ENCODE measurements around the gene ESYT2.

The ESYT2 gene

GRCh38 chr7:158828133-158829020, 932 bp downstream of the ESYT2 start:
- peak in 20 of 56 donors; percentile 20 to 60 (median 42) for DNase-seq

- no peak for DNase-seq
These were observed 1.7 kb downstream of the ESYT2 start for GRCh38 chr7:158827411-158828132.

GRCh38 chr7:158825628-158826289, 3.5 kb downstream of the ESYT2 start:
- DNase-seq = no peak

GRCh38 chr7:158824028-158824427, 5.3 kb downstream of the ESYT2 start:
- DNase-seq = no peak

GRCh38 chr7:158821171-158822031, 7.9 kb downstream of the ESYT2 start:
- peak in 2 of 56 donors; percentile 12 to 13 for DNase-seq

GRCh38 chr7:158820656-158821055, 8.7 kb downstream of the ESYT2 start:
- DNase-seq = no peak

- no peak for DNase-seq
These were observed 9.6 kb downstream of the ESYT2 start for GRCh38 chr7:158819571-158820203.

GRCh38 chr7:158818325-158819213, 10.7 kb downstream of the ESYT2 start:
- DNase-seq = peak in 29 of 56 donors; percentile 4 to 78 (median 24)

- no peak for DNase-seq
These were observed 12.3 kb downstream of the ESYT2 start for GRCh38 chr7:158816995-158817394.

GRCh38 chr7:158816271-158816670, 13.0 kb downstream of the ESYT2 start:
- no peak for DNase-seq

GRCh38 chr7:158815800-158816128, 13.5 kb downstream of the ESYT2 start:
- no peak for DNase-seq

- DNase-seq = no peak
These were observed 14.1 kb downstream of the ESYT2 start for GRCh38 chr7:158815083-158815799.

GRCh38 chr7:158814637-158815036, 14.7 kb downstream of the ESYT2 start:
- no peak for DNase-seq

- DNase-seq = no peak
These were observed 16.6 kb downstream of the ESYT2 start for GRCh38 chr7:158812684-158813083.

- DNase-seq = no peak
These were observed 17.4 kb downstream of the ESYT2 start for GRCh38 chr7:158811894-158812293.

- DNase-seq = no peak
These were observed 17.8 kb downstream of the ESYT2 start for GRCh38 chr7:158811461-158811860.

- no peak for DNase-seq
These were observed 18.5 kb downstream of the ESYT2 start for GRCh38 chr7:158810846-158811245.

GRCh38 chr7:158809596-158809995, 19.7 kb downstream of the ESYT2 start:
- no peak for DNase-seq

- no peak for DNase-seq
These were observed 21.2 kb downstream of the ESYT2 start for GRCh38 chr7:158808126-158808525.

Data from nucleus accumbens (tissue), 56 donors.